H1 (cell line): Measurements from ENCODE around the gene CCDC157. TPM values are rescaled to one million over a fixed set of nuclear protein-coding genes. Genes with fewer than 3 reads are reported as not detected.

Source experiments
- CTCF ChIA-PET: fragments of 300-600 bp; sonication (Branson Sonifier 250); formaldehyde crosslinking; loops from one replicate; lab custom pipeline; 2021; ENCODE audit not compliant: partially characterized antibody; lab: Charles Lee
- POLR2A ChIA-PET: fragments of 300-600 bp; sonication (Branson Sonifier 250); formaldehyde crosslinking; loops from one replicate; lab custom pipeline; 2021; ENCODE audit warnings: inconsistent platforms; ENCODE audit not compliant: partially characterized antibody; lab: Charles Lee
- DNase-seq, 2 experiments: peaks; one replicate each; pipeline versions ENCODE4 v3.0.0 to v3.0.0-alpha.2; 2010 to 2022; ENCODE audit warnings: low spot score in 2 of 2, low read depth in 1 of 2, mixed read lengths in 1 of 2
- FAIRE-seq: peaks from 2 replicates; lab custom pipeline; 2011; peaks lifted over from hg19 to GRCh38; lab: Jason Lieb, UNC
- H2AFZ ChIP-seq: 2 replicates; pipeline ENCODE4 v1.8.1; 2012; ENCODE audit warnings: low read length, inconsistent platforms
- H2AK5ac ChIP-seq: 2 replicates; pipeline ENCODE4 v1.6.1; 2013; ENCODE audit warnings: low read depth, low read length
- H2BK120ac ChIP-seq: replicated peaks from 2 replicates; pipeline ENCODE3; 2013; ENCODE audit warnings: low read depth, low read length, inconsistent platforms
- H2BK12ac ChIP-seq: 2 replicates; pipeline ENCODE4 v1.6.1; 2013; ENCODE audit warnings: low read depth, low read length
- H2BK15ac ChIP-seq: 2 replicates; pipeline ENCODE4 v1.6.1; 2013; ENCODE audit warnings: low read length
- H2BK20ac ChIP-seq: 2 replicates; pipeline ENCODE4 v1.6.1; 2013; ENCODE audit warnings: low read length
- H2BK5ac ChIP-seq: 2 replicates; pipeline ENCODE4 v1.6.1; 2013; ENCODE audit warnings: low read depth, low read length
- H3K14ac ChIP-seq: 2 replicates; pipeline ENCODE4 v1.6.1; 2013; ENCODE audit warnings: inconsistent platforms; ENCODE audit not compliant: insufficient read length
- H3K18ac ChIP-seq: 2 replicates; pipeline ENCODE4 v1.6.1; 2013; ENCODE audit warnings: low read length; ENCODE audit errors: extremely low read depth
- H3K23ac ChIP-seq: 2 replicates; pipeline ENCODE4 v1.6.1; 2013; ENCODE audit warnings: inconsistent platforms; ENCODE audit not compliant: insufficient read length
- H3K23me2 ChIP-seq: 2 replicates; pipeline ENCODE4 v1.6.1; 2013; ENCODE audit warnings: low read depth, low read length
- H3K27ac ChIP-seq: 2 replicates; pipeline ENCODE4 v1.6.1; 2011; ENCODE audit warnings: low read depth, low read length, inconsistent platforms
- H3K27me3 ChIP-seq, 4 experiments: replicated peaks in 1 of 4; 1 replicate in 1 of 4; 2 replicates in 3 of 4; pipeline versions ENCODE4 v1.6.1 to v1.8.1; 2011 to 2013; ENCODE audit warnings: low read length in 3 of 4, mild to moderate bottlenecking in 3 of 4, inconsistent platforms in 2 of 4, mixed read lengths in 2 of 4, moderate library complexity in 1 of 4; ENCODE audit not compliant: control insufficient read depth in 3 of 4, insufficient read depth in 3 of 4; ENCODE audit errors: extremely low read depth in 1 of 4
- H3K36me3 ChIP-seq, 4 experiments: 2 replicates each; pipeline versions ENCODE4 v1.6.1 to v1.8.1; 2011 to 2013; ENCODE audit warnings: mild to moderate bottlenecking in 4 of 4, low read length in 3 of 4, moderate library complexity in 2 of 4, control low read depth in 1 of 4, inconsistent platforms in 1 of 4; ENCODE audit not compliant: insufficient read depth in 4 of 4, control insufficient read depth in 2 of 4
- H3K4ac ChIP-seq: replicated peaks from 2 replicates; pipeline ENCODE3; 2013; ENCODE audit warnings: low read length, low read depth, mixed read lengths, inconsistent platforms; ENCODE audit not compliant: insufficient read length
- H3K4me1 ChIP-seq, 4 experiments: replicated peaks in 1 of 4; 1 replicate in 1 of 4; 2 replicates in 3 of 4; pipeline versions ENCODE4 v1.6.1 to v1.8.1; 2011 to 2013; ENCODE audit warnings: low read length in 3 of 4, inconsistent platforms in 2 of 4, mixed read lengths in 1 of 4; ENCODE audit not compliant: insufficient read depth in 4 of 4, control insufficient read depth in 3 of 4
- H3K4me2 ChIP-seq, 2 experiments: 2 replicates each; pipeline versions ENCODE4 v1.6.1 to v1.8.1; 2011 to 2013; ENCODE audit warnings: low read depth in 2 of 2, low read length in 2 of 2, control low read depth in 1 of 2, inconsistent platforms in 1 of 2, mild to moderate bottlenecking in 1 of 2; ENCODE audit not compliant: insufficient read depth in 1 of 2
- H3K4me3 ChIP-seq, 4 experiments: fragments of 200-600, 300-600 bp in 1 of 4; sonication (generic), shearing (Covaris generic), sonication (Bioruptor Twin) in 1 of 4; 2 replicates each; pipeline versions ENCODE4 v1.5.1 to v1.8.1; 2011 to 2016; ENCODE audit warnings: low read length in 4 of 4, low read depth in 3 of 4, control low read depth in 2 of 4, inconsistent platforms in 2 of 4, mild to moderate bottlenecking in 2 of 4, mixed read lengths in 1 of 4, moderate library complexity in 1 of 4; ENCODE audit not compliant: insufficient read depth in 2 of 4; ENCODE audit errors: extremely low read depth in 1 of 4
- H3K56ac ChIP-seq: replicated peaks from 2 replicates; pipeline ENCODE3; 2013; ENCODE audit warnings: low read depth, mild to moderate bottlenecking, mixed read lengths, low read length, inconsistent platforms; ENCODE audit not compliant: insufficient read length
- H3K79me1 ChIP-seq: 2 replicates; pipeline ENCODE4 v1.6.1; 2013; ENCODE audit warnings: low read depth, low read length, control low read depth
- H3K79me2 ChIP-seq, 2 experiments: 2 replicates each; pipeline versions ENCODE4 v1.6.1 to v1.8.1; 2012 to 2013; ENCODE audit warnings: low read length in 2 of 2, mild to moderate bottlenecking in 2 of 2, inconsistent platforms in 1 of 2; ENCODE audit not compliant: insufficient read depth in 2 of 2, control insufficient read depth in 1 of 2
- H3K9ac ChIP-seq, 4 experiments: replicated peaks in 1 of 4; 1 replicate in 1 of 4; 2 replicates in 3 of 4; pipeline versions ENCODE4 v1.6.1 to v1.8.1; 2011 to 2013; ENCODE audit warnings: low read depth in 3 of 4, low read length in 3 of 4, control low read depth in 2 of 4, mild to moderate bottlenecking in 2 of 4, moderate library complexity in 2 of 4, inconsistent platforms in 1 of 4; ENCODE audit errors: extremely low read depth in 1 of 4
- H3K9me3 ChIP-seq, 2 experiments: 2 replicates each; pipeline versions ENCODE4 v1.6.1 to v1.8.1; 2012 to 2013; ENCODE audit warnings: mild to moderate bottlenecking in 2 of 2, moderate library complexity in 2 of 2, control low read depth in 1 of 2, inconsistent platforms in 1 of 2, low read depth in 1 of 2, low read length in 1 of 2, mixed read lengths in 1 of 2; ENCODE audit not compliant: insufficient read depth in 2 of 2
- H4K20me1 ChIP-seq, 2 experiments: replicated peaks in 1 of 2; 2 replicates each; pipeline versions ENCODE3 to v1.8.1; 2011 to 2013; ENCODE audit warnings: inconsistent platforms in 2 of 2, low read length in 2 of 2, mild to moderate bottlenecking in 1 of 2; ENCODE audit not compliant: insufficient read depth in 2 of 2, control insufficient read depth in 1 of 2
- H4K5ac ChIP-seq: 2 replicates; pipeline ENCODE4 v1.6.1; 2013; ENCODE audit warnings: low read length, low read depth, mixed read lengths, inconsistent platforms; ENCODE audit not compliant: insufficient read length
- H4K8ac ChIP-seq: 2 replicates; pipeline ENCODE4 v1.8.0; 2013; ENCODE audit warnings: mild to moderate bottlenecking, moderate library complexity, low read length, inconsistent platforms; ENCODE audit not compliant: insufficient read depth; ENCODE audit errors: extremely low read depth
- H4K91ac ChIP-seq: replicated peaks from 2 replicates; pipeline ENCODE3; 2013; ENCODE audit warnings: low read length, mixed read lengths, inconsistent platforms; ENCODE audit not compliant: insufficient read length
- GABPA ChIP-seq: IDR thresholded peaks from 2 replicates; pipeline ENCODE4 v1.6.1; 2011; ENCODE audit warnings: mild to moderate bottlenecking, low read length, moderate library complexity, borderline replicate concordance; ENCODE audit not compliant: insufficient read depth
- GTF2F1 ChIP-seq: IDR thresholded peaks from 2 replicates; pipeline ENCODE4 v1.6.1; 2012; ENCODE audit warnings: low read depth, low read length, improper control_type of control experiment, borderline replicate concordance
- JUN ChIP-seq: IDR thresholded peaks from 2 replicates; pipeline ENCODE4 v1.6.1; 2011; ENCODE audit warnings: low read depth, mild to moderate bottlenecking, improper control_type of control experiment, low read length
- JUND ChIP-seq: IDR thresholded peaks from 2 replicates; pipeline ENCODE4 v1.6.1; 2011; ENCODE audit warnings: mild to moderate bottlenecking, improper control_type of control experiment, low read length
- POLR2A ChIP-seq, 2 experiments: IDR thresholded peaks; 1 replicate in 1 of 2; 2 replicates in 1 of 2; pipeline ENCODE4 v1.6.1; 2011; ENCODE audit warnings: low read depth in 2 of 2, low read length in 2 of 2, mild to moderate bottlenecking in 2 of 2; ENCODE audit errors: control extremely low read depth in 1 of 2
- WGBS, 2 experiments: shearing (Covaris generic) in 1 of 2; methylation state at CpG; one replicate each; pipeline versions ENCODE4 v1.1.6 to v1.1.7; 2013 to 2015; ENCODE audit warnings: low lambda C conversion rate in 2 of 2, mixed read lengths in 2 of 2, inconsistent platforms in 1 of 2, low coverage in 1 of 2, missing lambda C conversion rate in 1 of 2; ENCODE audit not compliant: insufficient replicate concordance in 2 of 2, insufficient coverage in 1 of 2, insufficient read length in 1 of 2; ENCODE audit errors: extremely low coverage in 1 of 2, missing lambda C conversion rate in 1 of 2; 5-methylcytosine and 5-hydroxymethylcytosine counted together
- polyA plus RNA-seq, 7 experiments: library from polyadenylated mRNA; depleted of rRNA in 3 of 7; stranded (reverse) in 5 of 7; unstranded in 2 of 7; fragments of >200 nt in 5 of 7; fragments of 200-250 nt in 2 of 7; gene quantifications; 1 replicate in 5 of 7; 2 replicates in 1 of 7; 4 replicates in 1 of 7; pipeline versions ENCODE4 v1.2.1 to v1.2.3, GENCODE V29; 2011 to 2013; ENCODE audit warnings: missing spikeins in 2 of 7, mixed read lengths in 2 of 7
- total RNA-seq: library from RNA; stranded (reverse); fragmentation: NEBNext Ultra II Directional; extraction: Animal tissue kit (Norgen Biotek cat#: 25700); gene quantifications from 2 replicates; pipeline ENCODE4 v1.2.1, GENCODE V29; 2021

Gene CCDC157
- total and polyA plus RNA-seq, 2 of the 8 experiments (the other 6 are each of a cell fraction or from before 2014, with no cell fraction given) = 4.1 to 8.4 TPM

DNA sequence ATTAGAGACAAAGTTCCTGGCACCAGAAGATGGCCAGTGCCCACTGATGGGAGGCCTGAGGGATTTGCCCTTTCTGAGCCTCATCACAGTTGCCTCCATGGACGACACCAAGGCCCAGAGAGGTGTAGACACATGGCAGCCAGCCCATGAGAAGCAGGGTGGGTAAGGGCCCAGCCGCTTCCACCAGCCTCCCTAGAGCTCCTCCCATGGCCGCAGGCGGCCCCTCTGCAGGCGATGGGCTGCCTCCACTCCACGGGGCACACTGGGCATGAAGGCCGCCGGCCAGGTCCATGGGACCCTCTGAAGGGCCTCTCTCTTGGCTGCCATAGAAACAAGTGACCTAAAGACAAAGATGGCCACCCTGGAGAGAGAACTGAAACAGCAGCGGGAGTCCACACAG is 14.5 kb downstream of the CCDC157 start:
- H4K8ac ChIP-seq = no peak overlapping the region
- WGBS, 2 experiments = 88% methylated on average over 8 of the region's 9 CpGs; no CpG with 5 or more reads in 1 of the 2 experiments
- FAIRE-seq (no peak), DNase-seq (no peak)
- H3K79me2 ChIP-seq = no peaks in the 10 kb centered on the region
- no peak overlapping the region for H3K4me2 ChIP-seq
- H3K36me3 ChIP-seq = peaks cover 0 to 4% (median 0%) of the 10 kb centered on the region in 4 experiments; a peak in 1 of 8 replicates
- no peak overlapping the region for H2BK12ac ChIP-seq
- H3K56ac ChIP-seq = no peak overlapping the region
- no peak overlapping the region for H2AFZ ChIP-seq
- no peaks in the 10 kb centered on the region for H3K23me2 ChIP-seq
- CTCF ChIA-PET = interaction anchor here (0.8 to 6.3 kb wide), 3 partner anchors 10 to 83 kb away, joined by 3 to 28 read pairs (median 26); partner anchors contain the start of genes CASTOR1 and RNF215
- no peak overlapping the region for H2BK15ac ChIP-seq
- H3K14ac ChIP-seq = no peak overlapping the region
- no peaks in the 10 kb centered on the region for H3K79me1 ChIP-seq
- no peak overlapping the region for H3K4ac ChIP-seq
- no peak overlapping the region for H3K9ac ChIP-seq
- H2BK20ac ChIP-seq = no peak overlapping the region
- H3K27ac ChIP-seq = no peak overlapping the region
- H4K91ac ChIP-seq = no peak overlapping the region
- no peaks in the 10 kb centered on the region; a peak in 1 of 7 replicates for H3K27me3 ChIP-seq
- H3K23ac ChIP-seq = no peak overlapping the region
- peaks cover 3 to 7% of the 10 kb centered on the region in 2 experiments for H4K20me1 ChIP-seq
- no peak overlapping the region for H2AK5ac ChIP-seq
- H4K5ac ChIP-seq = no peak overlapping the region
- no peak overlapping the region for H3K18ac ChIP-seq
- H2BK120ac ChIP-seq = no peak overlapping the region
- peaks cover 0 to 2% (median 0%) of the 10 kb centered on the region in 4 experiments; a peak in 1 of 7 replicates for H3K4me1 ChIP-seq
- no peak overlapping the region for H2BK5ac ChIP-seq
- H3K9me3 ChIP-seq = no peaks in the 10 kb centered on the region
- no peak overlapping the region for H3K4me3 ChIP-seq
- POLR2A ChIA-PET = interaction anchor here (0.9 to 11.8 kb wide), 6 partner anchors 10 to 51 kb away, joined by 3 to 129 read pairs (median 4); partner anchors contain the start of genes CCDC157 and SF3A1
- no peak for TF ChIP-seq JUND
- no peak for TF ChIP-seq JUN
- peak in 1 of 2 experiments; percentile 29; a peak in 1 of 3 replicates for TF ChIP-seq POLR2A (IDR thresholded peaks at IDR 0.05; ENCODE audit: control extremely low read depth in 1 of 2, low read depth in 2 of 2, low read length in 2 of 2)
- no peak for TF ChIP-seq GTF2F1
- TF ChIP-seq GABPA = no peak
